ENCODE measurements around the gene HIGD2A. TPM values are rescaled to one million over a fixed set of nuclear protein-coding genes. Genes with fewer than 3 reads are reported as not detected.

Gene HIGD2A
- polyA plus RNA-seq, 2 of the 4 experiments (the other 2 are of a cell fraction), result 102 to 205 TPM

DNA sequence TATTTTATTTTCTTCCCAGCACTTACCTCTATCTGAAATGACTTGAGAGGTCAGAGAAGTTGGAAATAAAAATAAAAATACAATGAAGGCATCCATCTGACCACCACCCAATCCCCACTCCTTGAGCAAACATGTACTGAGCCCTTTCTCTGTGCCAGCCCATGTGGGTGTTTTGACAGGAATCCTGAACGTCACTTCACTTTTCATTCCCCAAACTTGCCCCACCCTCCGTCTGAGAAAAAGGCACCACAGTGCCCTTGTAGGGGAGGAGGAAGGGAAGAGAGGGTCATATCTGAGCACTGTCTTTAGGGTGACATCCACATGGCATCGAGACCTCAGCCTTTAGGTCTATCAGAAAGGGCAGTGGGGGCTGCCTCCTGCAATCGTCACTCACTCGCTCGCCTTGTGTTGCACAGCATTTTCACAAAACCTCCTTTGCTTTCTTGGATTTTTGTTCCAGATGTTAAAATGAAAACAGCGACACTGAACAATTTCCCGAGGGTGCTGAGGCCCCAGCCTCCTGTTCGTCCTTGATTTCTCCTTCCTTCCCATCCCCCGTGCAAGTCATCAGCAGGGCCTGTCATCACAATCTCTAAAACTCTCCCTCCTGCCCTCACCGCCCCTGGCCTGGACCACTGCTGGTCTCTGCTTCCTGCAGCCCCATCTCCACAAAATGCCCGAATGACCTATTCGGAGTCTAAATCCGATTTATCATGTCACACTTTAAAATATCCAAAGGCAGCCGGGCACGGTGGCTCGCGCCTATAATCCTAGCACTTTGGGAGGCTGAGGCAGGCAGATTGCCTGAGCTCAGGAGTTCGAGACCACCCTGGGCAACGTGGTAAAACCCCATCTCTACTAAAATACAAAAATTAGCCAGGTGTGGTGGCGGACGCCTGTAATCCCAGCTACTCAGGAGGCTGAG is 13.0 kb downstream of the HIGD2A start:
- DNase-seq (ENCODE audit: low read depth in 1 of 2, low spot score in 1 of 2) (no peak), ATAC-seq (no peak), FAIRE-seq (no peak)
- Histone ChIP-seq H3K4me3 (no peak overlapping the region), H3K9me3 (no peaks in the 10 kb centered on the region), H3K4me2 (no peak overlapping the region), H3K27ac (no peak overlapping the region), H3K4me1 (peaks cover 14% of the 10 kb centered on the region; the same call in 2 of the 3 replicates)
- CTCF ChIA-PET, result no interaction called here
- POLR2A ChIA-PET, result no interaction called here
- WGBS (ENCODE audit: missing lambda C conversion rate), result 89% methylated on average over 22 of the region's 22 CpGs
- no peak for TF ChIP-seq ZSCAN20 (CRISPR knock-in tag; IDR thresholded peaks at IDR 0.05)
- TF ChIP-seq ZFP36 (IDR thresholded peaks at IDR 0.05; ENCODE audit: borderline replicate concordance, partially characterized antibody), result no peak
- TF ChIP-seq, protein P1, sequence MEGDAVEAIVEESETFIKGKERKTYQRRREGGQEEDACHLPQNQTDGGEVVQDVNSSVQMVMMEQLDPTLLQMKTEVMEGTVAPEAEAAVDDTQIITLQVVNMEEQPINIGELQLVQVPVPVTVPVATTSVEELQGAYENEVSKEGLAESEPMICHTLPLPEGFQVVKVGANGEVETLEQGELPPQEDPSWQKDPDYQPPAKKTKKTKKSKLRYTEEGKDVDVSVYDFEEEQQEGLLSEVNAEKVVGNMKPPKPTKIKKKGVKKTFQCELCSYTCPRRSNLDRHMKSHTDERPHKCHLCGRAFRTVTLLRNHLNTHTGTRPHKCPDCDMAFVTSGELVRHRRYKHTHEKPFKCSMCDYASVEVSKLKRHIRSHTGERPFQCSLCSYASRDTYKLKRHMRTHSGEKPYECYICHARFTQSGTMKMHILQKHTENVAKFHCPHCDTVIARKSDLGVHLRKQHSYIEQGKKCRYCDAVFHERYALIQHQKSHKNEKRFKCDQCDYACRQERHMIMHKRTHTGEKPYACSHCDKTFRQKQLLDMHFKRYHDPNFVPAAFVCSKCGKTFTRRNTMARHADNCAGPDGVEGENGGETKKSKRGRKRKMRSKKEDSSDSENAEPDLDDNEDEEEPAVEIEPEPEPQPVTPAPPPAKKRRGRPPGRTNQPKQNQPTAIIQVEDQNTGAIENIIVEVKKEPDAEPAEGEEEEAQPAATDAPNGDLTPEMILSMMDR (IDR thresholded peaks at IDR 0.05), result no peak
- no peak for TF ChIP-seq CHD4 (IDR thresholded peaks at IDR 0.05; ENCODE audit: borderline replicate concordance)
- no peak for TF ChIP-seq JUNB (IDR thresholded peaks at IDR 0.05)
- no peak for TF ChIP-seq HDAC2 (IDR thresholded peaks at IDR 0.05)
- TF ChIP-seq, protein P2, sequence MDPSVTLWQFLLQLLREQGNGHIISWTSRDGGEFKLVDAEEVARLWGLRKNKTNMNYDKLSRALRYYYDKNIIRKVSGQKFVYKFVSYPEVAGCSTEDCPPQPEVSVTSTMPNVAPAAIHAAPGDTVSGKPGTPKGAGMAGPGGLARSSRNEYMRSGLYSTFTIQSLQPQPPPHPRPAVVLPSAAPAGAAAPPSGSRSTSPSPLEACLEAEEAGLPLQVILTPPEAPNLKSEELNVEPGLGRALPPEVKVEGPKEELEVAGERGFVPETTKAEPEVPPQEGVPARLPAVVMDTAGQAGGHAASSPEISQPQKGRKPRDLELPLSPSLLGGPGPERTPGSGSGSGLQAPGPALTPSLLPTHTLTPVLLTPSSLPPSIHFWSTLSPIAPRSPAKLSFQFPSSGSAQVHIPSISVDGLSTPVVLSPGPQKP (IDR thresholded peaks at IDR 0.05; ENCODE audit: low read depth, low read length), result no peak
- no peak for TF ChIP-seq GATA3 (IDR thresholded peaks at IDR 0.05; ENCODE audit: borderline replicate concordance)
- TF ChIP-seq, protein P3, sequence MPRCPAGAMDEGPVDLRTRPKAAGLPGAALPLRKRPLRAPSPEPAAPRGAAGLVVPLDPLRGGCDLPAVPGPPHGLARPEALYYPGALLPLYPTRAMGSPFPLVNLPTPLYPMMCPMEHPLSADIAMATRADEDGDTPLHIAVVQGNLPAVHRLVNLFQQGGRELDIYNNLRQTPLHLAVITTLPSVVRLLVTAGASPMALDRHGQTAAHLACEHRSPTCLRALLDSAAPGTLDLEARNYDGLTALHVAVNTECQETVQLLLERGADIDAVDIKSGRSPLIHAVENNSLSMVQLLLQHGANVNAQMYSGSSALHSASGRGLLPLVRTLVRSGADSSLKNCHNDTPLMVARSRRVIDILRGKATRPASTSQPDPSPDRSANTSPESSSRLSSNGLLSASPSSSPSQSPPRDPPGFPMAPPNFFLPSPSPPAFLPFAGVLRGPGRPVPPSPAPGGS (IDR thresholded peaks at IDR 0.05), result no peak
- TF ChIP-seq CHD2 (IDR thresholded peaks at IDR 0.05; ENCODE audit: low read length, partially characterized antibody), result no peak
- TF ChIP-seq SMC3 (IDR thresholded peaks at IDR 0.05), result no peak
- no peak for TF ChIP-seq FOXS1 (CRISPR knock-in tag; IDR thresholded peaks at IDR 0.05)
- no peak for TF ChIP-seq FOSB (CRISPR knock-in tag; IDR thresholded peaks at IDR 0.05)

DNA sequence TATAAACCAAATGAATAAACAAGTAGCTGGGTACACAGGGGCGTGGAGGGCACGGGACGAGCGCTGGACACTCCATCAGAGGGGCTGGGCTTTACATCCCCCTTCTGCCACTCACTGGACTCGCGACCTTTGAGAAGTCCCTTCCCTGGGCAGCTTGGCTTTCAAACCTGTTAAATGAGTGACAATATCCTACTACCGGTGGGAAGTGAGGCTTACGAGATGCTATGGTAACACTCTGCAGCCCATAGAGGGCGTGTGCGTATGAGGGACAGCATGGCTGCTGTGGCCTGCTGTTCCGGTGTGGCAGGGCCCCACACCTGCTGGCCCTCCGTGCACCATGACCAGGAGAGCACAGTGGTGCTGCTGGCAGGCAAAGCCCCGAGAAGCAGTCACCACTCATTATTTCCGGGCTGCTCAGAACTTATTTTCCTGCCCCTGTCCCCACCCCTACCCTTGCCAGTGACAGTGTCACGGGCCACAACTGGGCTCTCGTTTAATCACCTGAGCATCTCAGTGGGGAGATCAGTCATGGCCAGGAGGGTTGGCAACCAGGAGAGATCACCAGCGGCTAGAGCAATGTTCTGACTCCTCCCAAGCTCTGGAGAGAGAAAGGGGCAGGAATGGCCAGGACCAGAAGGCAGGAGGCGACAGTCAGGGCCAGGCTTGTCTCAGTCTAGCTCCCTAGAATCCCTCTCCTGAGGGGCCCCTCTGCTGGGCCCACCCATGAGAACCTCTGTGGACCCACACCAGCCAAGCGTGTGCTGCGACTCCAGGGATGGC is 17.3 kb downstream of the HIGD2A start:
- ATAC-seq (peak; percentile 70 to 80; a peak in 5 of 6 replicates), FAIRE-seq (no peak), DNase-seq (ENCODE audit: low read depth in 1 of 2, low spot score in 1 of 2) (peak in 1 of 2 experiments; percentile 44)
- Histone ChIP-seq H3K4me3 (no peak overlapping the region), H3K9me3 (no peaks in the 10 kb centered on the region), H3K4me1 (peaks cover 9% of the 10 kb centered on the region; the same call in 2 of the 3 replicates), H3K4me2 (no peak overlapping the region), H3K27ac (no peak overlapping the region)
- 86% methylated on average over 16 of the region's 20 CpGs for WGBS (ENCODE audit: missing lambda C conversion rate)
- ChIA-PET POLR2A (interaction anchor here (1.9 kb wide), 1 partner anchor 17 kb away, joined by 5 read pairs; no protein-coding TSS in a partner anchor), CTCF (interaction anchor here (0.6 to 5.7 kb wide), 12 partner anchors 12 to 676 kb away, joined by 3 to 49 read pairs (median 4); partner anchors contain the start of genes CLTB and FAF2)
- TF ChIP-seq, protein P1 (IDR thresholded peaks at IDR 0.05), result 0 out of 3 replicates have a peak, but pooled peaks have one; percentile 16
- TF ChIP-seq TP53 (CRISPR knock-in tag; IDR thresholded peaks at IDR 0.05), result no peak
- TF ChIP-seq RAD21 (conservative IDR thresholded peaks at IDR 0.05 in 1 of 2, IDR thresholded peaks at IDR 0.05 in 1 of 2), result peak in 1 of 2 experiments; percentile 16; a peak in 1 of 5 replicates
- TF ChIP-seq FOSB (CRISPR knock-in tag; IDR thresholded peaks at IDR 0.05), result no peak
- TF ChIP-seq, protein P4, sequence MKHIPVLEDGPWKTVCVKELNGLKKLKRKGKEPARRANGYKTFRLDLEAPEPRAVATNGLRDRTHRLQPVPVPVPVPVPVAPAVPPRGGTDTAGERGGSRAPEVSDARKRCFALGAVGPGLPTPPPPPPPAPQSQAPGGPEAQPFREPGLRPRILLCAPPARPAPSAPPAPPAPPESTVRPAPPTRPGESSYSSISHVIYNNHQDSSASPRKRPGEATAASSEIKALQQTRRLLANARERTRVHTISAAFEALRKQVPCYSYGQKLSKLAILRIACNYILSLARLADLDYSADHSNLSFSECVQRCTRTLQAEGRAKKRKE (CRISPR knock-in tag; IDR thresholded peaks at IDR 0.05; ENCODE audit: low read depth), result no peak
